Cardiac septum (tissue), 1 donor: ENCODE data around the gene HSPG2. TPM values are rescaled to one million over a fixed set of nuclear protein-coding genes. Genes with fewer than 3 reads are reported as not detected.

Experiments
- DNase-seq: peaks from one replicate; pipeline ENCODE4 v3.0.0-alpha.2; 2020; ENCODE audit warnings: low spot score
- intact Hi-C: fragments of 100-400 bp; cut with DNase I; formaldehyde crosslinking; loops from one replicate; pipeline ENCODE4 v1.14.0; 2022
- total RNA-seq: library from RNA; stranded (reverse); fragmentation: NEBNext Ultra II Directional; extraction: Animal tissue kit (Norgen Biotek cat#: 25700); gene quantifications from one replicate; pipeline ENCODE4 v1.2.1, GENCODE V29; 2021
- donor health status: DM: no; HTN: no; CAD: no.

Gene HSPG2
- total RNA-seq, 1 donor from 2014 or later, result 506 TPM

DNA sequence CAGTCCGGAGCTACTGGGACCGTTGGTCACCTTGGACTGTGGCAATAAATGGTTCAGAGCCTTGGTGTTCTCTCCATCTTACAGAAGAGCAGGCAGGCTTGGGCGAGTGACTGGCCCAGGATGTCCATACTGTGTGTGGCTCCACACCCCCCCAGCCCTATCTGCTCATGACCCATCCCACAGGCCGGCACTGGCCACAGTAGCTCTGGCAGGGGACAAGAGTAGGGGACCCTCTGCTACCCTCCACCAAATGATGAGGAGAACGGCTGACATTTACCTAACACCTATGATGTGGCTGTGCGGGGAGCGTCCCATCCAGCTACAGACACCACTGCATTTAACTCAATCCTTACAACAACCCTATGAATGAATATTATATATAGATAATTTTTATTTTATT lies 111.7 kb downstream of the HSPG2 start:
- DNase-seq, result no peak
- intact Hi-C loops, result no loop called here

DNA sequence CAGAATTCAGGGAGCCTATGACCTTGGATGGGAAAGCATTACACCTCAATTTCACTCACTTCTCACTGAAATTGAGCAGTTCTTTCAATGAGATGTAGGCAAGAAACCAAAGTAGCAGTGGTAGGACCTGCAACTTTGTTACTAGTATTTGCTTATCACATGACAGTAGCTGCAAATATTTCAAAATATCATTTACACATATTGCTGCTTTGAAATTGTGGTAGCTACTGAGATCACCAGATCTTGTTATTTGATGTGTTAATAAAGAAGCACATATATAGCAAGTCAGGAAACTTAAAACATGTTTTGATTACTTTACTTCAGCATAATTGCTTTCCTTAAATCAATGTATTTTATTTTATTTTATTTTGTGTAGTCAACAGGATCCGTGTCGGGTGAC lies 112.2 kb downstream of the HSPG2 start:
- DNase-seq, result no peak
- intact Hi-C loops, result loop anchor here (5.0 kb wide), 2 partner anchors 47 to 62 kb away; no protein-coding TSS in a partner anchor

DNA sequence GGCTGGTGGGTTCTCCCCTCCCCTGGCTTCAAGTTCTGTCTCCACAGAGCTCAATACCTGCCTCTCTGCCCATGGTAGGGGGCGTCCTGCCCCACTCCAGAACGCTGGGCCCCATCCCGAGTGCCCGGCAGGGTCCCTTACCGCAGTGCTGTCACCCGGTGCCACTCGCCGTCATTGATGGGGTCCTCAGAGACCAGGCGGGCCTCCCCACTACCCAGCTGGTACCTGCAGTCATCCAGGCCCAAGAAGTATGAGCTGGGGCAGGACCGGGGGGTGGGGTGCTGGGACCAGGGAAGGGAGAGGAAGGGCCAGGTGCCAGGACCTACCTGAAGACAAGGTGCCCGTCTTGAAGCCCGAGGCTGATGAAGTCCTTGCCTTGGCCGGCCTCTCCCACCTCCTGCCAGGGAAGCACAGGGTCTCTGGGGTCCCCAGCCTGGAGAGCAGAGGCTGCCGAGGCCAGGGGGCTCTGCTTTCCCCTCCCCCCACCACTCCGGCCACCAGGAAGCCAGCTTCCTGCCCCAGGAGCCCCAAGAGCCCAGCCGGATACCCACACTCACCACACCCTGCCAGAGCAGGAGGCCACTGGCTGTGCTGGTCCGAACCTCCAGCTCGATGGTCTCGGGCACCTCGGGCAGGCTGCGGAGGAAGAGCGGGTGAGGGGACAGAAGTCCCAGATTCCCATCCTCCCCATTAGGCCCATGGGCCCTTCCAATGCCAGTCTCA lies 113.0 kb downstream of the HSPG2 start:
- intact Hi-C loops, result loop anchor here (5.0 kb wide), 2 partner anchors 48 to 63 kb away; no protein-coding TSS in a partner anchor
- no peak for DNase-seq

DNA sequence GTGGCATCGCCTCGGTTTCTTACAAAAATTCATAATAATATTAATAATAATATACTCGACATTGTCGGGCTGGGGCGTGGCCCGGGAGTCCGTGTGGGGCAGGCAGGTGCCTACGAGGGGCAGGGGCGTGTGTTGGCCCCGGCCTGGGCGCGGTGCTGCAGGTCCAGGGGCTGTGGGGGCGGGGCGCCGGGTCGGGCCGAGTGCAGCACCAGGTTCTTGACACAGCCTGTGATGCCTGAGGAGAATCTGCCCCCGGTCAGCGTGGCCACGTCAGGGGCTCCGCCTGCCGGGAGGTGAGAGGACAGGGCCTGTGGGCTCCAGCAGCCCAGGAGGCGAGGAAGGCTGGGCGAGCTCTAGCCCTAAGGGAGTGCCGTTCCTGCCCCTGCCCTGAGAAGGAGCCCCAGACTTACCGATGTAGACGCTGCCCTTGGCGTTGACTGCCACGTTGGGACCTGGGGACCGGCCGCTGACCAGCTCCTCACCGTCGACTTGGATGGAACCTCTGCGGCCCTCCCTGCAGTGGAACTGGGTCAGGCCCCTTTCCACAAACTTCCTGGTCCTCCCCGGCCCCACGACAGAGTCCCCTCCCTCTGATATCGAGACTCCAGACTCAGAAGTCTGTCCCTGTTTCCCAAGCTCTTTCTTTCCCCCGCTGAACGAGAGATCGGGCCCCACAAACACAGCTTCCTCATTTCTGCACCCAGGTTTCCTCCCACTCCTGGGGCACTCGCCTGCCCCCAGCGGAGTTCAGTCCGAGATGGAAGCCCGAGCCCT lies 113.7 kb downstream of the HSPG2 start:
- DNase-seq, result no peak
- intact Hi-C loops, result loop anchor here (5.0 kb wide), 2 partner anchors 49 to 64 kb away; no protein-coding TSS in a partner anchor

DNA sequence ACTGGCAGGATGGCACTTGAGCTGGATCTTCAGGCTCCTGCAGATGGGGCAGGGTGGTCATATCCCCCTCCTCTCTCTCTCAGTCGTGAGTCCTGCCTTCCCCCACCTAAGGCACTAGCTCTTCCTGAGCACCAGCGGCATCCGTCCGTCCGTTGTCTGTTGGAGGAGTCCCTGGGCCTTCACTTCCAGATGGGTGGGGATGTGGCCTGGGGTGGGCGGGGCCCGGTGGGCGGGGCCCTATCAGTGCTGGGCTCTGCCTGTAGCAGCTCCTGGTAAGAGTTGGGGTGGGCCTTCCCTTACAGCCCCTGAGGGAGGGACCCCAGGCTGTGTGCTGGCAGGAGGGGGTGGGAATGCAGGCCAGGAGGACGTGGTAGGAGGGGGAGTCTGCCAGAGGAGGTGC lies 114.8 kb downstream of the HSPG2 start:
- no peak for DNase-seq
- intact Hi-C loops, result loop anchor here (5.0 kb wide), 2 partner anchors 50 to 65 kb away; no protein-coding TSS in a partner anchor

DNA sequence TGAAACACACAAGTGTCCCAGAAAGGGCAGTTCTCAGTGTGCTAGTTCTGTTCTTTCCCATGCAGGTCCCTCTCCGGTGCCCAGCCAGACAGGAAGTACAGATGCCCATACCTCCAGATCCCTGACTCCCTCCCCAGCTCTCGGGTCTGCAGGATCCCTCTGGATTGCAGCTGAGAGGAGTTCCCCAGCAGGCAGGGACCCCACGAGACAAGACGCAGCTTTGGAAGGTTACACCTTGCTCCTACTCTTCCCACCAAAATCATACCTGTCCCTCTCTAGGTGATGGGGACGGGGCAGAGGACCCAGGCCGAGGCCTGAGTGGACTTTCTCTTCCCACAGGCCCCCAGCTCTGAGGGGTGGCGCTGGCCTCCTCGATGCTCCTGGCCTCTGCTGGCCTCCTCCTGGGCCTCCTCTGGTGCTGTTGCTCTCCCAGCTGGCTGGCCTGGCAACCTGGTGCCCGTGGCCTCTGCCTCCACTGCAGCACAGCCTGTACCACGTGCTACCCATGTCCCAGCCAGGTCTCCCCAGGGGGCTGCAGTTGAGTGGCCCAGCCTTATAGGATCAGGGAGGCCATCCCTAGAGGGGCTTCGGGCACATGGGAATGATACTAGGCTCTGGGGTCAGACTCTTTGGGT lies 115.6 kb downstream of the HSPG2 start:
- no peak for DNase-seq
- intact Hi-C loops, result loop anchor here (5.0 kb wide), 2 partner anchors 51 to 66 kb away; no protein-coding TSS in a partner anchor

DNA sequence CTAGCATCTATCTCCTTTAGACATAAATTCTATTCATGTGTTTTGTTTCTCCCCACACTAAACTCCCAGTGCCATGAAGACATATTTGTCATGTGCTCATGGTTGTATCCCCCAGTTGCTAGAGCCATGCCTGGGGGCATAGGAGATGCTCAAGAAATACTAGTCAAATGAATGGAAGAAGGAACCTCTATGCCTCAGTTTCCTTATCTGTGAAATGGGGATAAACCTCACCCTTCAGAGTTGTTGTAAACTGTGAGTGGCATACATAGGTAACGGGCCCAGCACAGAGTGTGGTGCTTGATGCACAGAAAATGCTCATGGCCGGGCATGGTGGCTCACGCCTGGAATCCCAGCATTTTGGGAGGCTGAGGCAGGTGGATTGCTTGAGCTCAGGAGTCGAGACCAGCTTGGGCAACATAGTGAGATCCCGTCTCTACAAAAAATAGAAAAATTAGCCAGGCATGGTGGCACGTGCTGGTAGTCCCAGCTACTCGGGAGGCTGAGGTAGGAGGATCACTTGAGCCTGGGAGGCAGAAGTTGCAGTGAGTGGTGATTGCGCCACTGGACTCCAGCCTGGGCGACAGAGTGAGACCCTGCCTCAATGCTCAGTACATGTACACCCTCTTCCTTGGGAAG lies 116.4 kb downstream of the HSPG2 start:
- DNase-seq, result no peak
- intact Hi-C loops, result loop anchor here (5.0 kb wide), 2 partner anchors 52 to 67 kb away; no protein-coding TSS in a partner anchor

DNA sequence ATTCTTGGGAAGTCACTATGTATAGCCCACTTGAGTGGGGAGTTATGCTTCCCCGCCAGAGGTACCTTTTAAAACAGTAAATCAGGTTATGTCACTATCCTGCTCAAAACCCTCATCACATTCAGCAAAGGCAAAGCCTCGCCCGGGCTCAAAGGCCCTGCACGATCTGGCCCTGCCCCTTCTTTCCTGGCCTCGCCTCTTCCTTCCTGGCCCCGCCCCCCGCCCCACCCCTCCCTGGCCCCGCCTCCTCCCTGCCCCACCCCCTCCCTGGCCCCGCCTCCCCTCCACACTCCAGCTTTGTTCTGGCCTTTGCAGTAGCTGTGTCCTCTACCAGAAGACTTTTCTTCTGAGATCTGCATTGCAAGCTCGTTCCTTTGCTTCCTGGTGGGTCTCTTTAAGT lies 118.5 kb downstream of the HSPG2 start:
- DNase-seq, result no peak
- intact Hi-C loops, result no loop called here

DNA sequence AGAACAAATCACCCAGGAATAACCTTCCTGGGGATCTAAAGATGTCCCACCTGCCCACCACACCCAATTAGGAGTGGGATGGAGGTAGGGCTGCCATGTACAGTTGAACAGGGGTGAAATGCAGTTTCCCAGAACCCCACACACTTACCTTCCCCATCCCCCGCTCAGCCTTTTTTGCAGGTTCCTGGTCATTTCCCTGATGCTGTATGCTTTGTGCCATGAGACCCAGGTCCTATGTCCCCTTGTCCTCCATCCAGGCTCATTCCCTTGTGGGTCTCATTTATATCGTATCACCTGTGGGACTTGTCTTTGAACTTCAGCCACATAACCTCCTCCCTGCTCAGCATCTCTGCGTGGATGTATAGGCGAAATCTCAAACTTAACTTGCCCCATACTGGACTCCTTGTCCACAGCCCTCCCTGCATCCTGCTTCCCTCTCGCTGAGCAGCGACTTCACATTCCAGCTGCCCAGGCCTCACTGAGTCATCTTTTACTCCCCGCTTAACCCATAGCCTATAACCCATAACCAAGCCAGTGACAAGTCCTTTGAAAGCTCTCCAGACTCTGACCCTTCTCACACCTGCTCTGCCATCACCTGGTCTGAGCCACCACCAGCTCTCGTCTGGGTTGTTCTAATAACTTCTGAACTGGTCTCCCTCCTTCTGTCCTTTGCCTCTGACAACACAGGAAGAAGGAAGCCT lies 120.4 kb downstream of the HSPG2 start:
- intact Hi-C loops, result no loop called here

DNA sequence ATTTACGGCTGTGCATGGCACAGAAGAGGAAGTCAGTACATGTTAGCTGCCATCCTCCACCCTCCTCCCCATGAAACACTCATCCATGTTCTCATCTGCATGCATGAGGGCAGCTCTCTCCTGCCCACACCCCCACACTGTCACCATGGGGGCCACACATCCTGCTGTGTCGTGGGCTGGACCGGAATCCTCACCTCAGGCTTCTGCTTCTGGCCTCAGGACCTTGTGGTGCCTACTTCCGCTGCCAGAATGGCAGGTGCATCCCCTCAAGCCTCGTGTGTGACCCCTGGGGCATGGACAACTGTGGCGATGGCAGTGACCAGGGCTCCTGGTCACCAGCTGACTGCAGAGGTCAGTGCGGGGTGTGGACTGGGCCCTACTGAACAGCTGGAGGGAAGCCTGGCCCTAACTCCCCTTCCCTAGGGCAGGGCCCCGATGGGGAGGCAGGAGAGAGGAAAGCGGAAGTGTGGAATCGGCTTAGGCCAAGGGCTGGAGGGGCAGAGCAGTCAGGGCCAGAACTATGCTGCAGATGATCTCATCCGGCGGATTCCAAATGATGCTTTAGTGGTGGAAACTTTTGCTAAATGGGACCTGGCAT lies 121.3 kb downstream of the HSPG2 start:
- DNase-seq, result no peak
- intact Hi-C loops, result no loop called here

More for the DNA sequence above, 120.4 kb downstream of the HSPG2 start:
- no peak for DNase-seq

DNA sequence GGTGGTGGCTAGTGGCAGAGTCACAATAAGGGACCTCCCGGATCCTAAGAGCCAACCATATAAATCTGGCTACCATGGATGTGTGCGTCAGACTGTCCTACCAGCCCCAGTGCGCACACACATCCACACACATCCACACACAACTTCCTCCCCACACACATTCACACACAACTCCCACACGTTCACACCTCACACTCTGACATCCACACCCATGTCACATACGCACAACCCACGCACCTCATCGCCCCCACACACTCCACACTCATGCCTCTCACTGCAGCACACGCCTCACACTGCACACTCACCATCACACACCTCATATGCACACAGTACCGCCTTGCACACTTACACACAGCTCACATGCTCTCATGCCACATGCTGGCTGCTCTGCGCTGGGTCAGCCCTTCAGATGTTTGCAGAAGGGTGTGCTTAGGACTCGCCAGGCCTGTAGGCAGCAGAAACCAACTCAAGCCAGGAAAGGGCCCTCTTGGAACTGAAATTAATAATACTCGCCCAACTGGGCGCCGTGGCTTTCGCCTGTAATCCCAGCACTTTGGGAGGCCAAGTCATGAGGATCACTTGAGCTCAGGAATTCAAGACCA lies 122.0 kb downstream of the HSPG2 start:
- intact Hi-C loops, result no loop called here
- no peak for DNase-seq

DNA sequence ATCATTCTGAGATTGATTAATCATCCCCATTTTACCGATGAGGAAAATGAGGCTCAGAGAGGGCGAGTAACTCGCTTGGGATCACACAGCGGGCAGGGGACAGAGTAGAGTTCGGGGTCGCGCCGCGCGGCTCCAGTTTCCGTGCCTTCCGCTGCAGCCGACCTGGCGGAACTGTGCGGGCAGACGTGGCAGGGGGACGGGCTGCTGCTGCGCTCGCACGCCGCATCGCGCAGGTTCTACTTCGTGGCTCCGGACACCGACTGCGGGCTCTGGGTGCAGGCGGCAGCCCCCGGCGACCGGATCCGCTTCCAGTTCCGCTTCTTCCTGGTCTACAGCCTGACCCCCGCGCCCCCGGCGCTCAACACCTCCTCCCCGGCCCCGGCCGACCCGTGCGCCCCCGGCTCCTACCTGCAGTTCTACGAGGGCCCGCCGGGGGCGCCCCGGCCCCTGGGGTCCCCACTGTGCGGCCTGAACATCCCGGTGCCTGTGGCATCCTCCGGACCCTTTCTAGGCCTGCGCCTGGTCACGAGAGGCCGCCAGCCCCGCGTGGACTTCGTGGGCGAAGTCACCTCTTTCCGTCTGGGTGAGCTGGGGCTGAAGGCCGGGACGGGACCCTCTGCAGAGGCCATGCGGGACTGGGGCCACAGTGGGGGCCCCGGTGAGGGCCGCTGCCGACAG lies 122.7 kb downstream of the HSPG2 start:
- DNase-seq, result no peak
- intact Hi-C loops, result no loop called here

DNA sequence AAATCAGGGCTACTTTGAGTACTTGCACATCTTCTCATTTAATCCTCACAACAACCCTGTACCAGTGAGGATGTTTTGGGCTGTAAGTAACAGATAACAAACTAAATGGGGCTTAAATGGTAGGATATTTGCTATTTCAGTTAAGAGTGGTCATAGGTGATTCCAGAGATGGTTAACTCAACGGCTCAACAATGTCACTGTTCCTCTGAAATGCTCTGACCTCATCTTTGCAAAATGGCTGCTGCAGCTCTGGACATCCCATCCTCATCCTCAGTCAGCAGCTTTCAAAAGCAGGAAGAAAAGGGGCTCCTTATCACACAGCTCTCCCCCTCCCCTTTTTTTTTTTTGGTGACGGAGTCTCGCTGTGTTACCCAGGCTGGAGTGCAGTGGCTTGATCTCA lies 123.6 kb downstream of the HSPG2 start:
- no peak for DNase-seq
- intact Hi-C loops, result no loop called here

DNA sequence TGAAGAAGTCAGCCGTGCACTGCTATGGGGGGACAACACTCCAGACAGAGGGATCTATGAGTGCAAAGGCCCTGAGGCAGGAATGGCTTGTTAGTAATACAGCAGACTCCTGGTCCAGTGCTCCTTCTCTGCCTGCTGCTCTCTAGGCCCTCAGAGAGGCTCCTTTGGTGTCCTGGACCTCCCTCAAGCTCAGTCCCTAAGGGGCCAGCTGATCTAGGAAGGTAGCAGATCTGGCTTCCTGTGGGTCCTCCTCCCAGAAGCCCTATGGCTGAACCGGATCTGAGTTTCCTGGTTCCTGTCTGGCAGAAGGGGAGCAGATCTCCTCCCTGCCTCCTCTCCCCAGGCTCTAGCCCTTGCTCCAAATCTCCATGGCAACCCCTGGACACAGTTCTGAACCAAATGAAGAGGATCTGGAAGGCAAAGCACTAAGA lies 125.2 kb downstream of the HSPG2 start, which contains the start of gene LDLRAD2:
Gene LDLRAD2, plus strand, starts transcription at position 391 of the 431 bp plus-strand sequence. CDS start 187 bp downstream, outside the sequence.
- no peak for DNase-seq
- intact Hi-C loops, result no loop called here

DNA sequence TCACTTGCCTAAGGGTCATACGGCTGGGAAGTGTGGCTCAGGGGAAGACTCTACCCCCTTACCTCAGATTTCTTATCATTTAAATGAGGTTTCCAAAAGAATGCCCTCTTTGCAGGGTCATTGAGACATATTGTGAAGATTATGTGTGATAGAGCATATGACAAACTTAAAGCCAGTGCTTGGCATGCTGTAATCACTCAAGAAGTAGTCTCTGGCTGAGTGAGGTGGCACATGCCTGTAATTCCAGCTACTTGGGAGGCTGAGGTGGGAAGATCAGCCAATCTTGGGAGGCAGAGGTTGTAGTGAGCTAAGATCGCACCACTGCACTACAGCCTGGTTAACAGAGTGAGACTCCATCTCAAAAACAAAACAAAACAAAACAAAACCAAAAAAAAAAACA lies 132.6 kb downstream of the HSPG2 start:
- no peak for DNase-seq
- intact Hi-C loops, result no loop called here

DNA sequence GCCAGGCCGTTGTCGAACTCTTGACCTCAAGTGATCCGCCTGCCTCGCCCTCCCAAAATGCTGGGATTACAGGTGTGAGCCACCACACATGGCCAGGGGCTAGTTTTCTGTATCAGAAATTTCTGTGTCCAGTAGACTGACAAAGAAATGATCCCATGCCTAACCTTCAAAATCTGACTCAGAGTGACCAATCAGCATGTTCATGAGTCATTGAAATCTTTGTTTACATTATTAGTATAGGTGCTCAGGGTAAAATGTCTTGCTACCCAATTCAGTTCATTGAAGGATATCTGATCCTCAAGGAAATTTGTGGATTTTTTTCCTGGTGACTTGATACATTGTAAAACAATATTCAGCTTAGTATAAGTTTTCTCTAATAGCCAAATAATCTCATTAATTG lies 136.0 kb downstream of the HSPG2 start:
- DNase-seq, result no peak
- intact Hi-C loops, result no loop called here

DNA sequence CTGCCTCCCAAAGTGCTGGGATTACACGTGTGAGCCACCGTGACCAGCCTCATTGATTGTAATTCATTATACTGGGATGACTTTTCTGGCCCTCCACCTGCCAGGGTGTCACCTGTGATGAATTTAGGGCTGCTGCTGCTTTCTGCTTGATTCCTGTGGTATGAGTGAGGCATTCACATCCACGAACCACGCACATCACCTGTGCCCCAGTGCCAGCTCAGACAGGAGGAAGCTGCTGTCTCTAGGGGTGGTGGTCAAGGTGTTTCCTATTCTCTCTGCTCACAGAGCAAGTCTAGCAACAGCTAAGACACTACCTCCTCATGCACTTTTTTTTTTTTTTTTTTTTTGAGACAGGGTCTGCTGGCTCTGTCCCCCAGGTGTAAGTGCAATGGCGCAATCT lies 137.4 kb downstream of the HSPG2 start:
- intact Hi-C loops, result no loop called here
- no peak for DNase-seq

DNA sequence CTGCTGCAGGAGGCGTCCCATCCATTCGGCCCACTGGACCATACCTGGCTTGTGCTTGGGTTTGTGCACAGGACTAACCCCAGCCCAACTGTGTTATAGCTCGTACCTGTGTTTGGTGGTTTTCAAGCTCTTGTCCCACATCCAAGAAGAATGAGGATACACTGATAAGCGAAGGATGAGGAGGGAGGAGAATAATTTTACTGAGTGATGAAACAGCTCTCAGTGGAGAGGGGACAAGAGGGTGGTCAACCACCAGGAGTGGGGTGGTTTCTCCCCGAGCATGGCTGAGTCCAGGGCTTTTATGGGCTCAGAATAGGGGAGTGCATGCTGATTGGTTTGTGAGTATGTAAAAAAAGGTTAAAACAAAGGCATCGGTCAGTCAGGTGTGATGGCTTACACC lies 142.0 kb downstream of the HSPG2 start:
- intact Hi-C loops, result no loop called here
- no peak for DNase-seq
